Stimulated activated CD8-positive, alpha-beta memory T cell treated with anti-CD3 and anti-CD28 coated beads, Interleukin-15, amount 100 ng/mL, for 1 hour (primary cell): ENCODE data around the gene BOD1.

ENCODE experiments used
- DNase-seq: peaks from one replicate; pipeline ENCODE4 v3.0.0-alpha.2; 2020; ENCODE audit warnings: low read depth

The BOD1 gene

GRCh38 chr5:173616577-173617118 lies at the start of gene BOD1:
Gene BOD1 (minus strand): TSS chr5:173616650. CDS start chr5:173616436, 214 bp downstream.
- peak; percentile 90 for DNase-seq

- DNase-seq: no peak
These were observed 48.9 kb upstream of the BOD1 start for GRCh38 chr5:173665326-173665725.

GRCh38 chr5:173664154-173664526 lies 47.7 kb upstream of the BOD1 start:
- no peak for DNase-seq

GRCh38 chr5:173663352-173664153 lies 47.1 kb upstream of the BOD1 start:
- DNase-seq: no peak

- DNase-seq: no peak
These were observed 46.3 kb upstream of the BOD1 start for GRCh38 chr5:173662581-173663351.

GRCh38 chr5:173660481-173661280 lies 44.2 kb upstream of the BOD1 start:
- DNase-seq: no peak

- DNase-seq: no peak
These were observed 43.0 kb upstream of the BOD1 start for GRCh38 chr5:173659423-173659822.

- DNase-seq: no peak
These were observed 41.4 kb upstream of the BOD1 start for GRCh38 chr5:173657741-173658356.

GRCh38 chr5:173655196-173655797 lies 38.8 kb upstream of the BOD1 start:
- no peak for DNase-seq

GRCh38 chr5:173653822-173654523 lies 37.5 kb upstream of the BOD1 start:
- no peak for DNase-seq

GRCh38 chr5:173648308-173648866 lies 31.9 kb upstream of the BOD1 start:
- no peak for DNase-seq

GRCh38 chr5:173646692-173647091 lies 30.2 kb upstream of the BOD1 start:
- no peak for DNase-seq

GRCh38 chr5:173645890-173646574 lies 29.6 kb upstream of the BOD1 start:
- no peak for DNase-seq

GRCh38 chr5:173645437-173645807 lies 29.0 kb upstream of the BOD1 start:
- no peak for DNase-seq

GRCh38 chr5:173644673-173645436 lies 28.4 kb upstream of the BOD1 start:
- DNase-seq: no peak

- no peak for DNase-seq
These were observed 27.5 kb upstream of the BOD1 start for GRCh38 chr5:173643964-173644363.

- no peak for DNase-seq
These were observed 26.5 kb upstream of the BOD1 start for GRCh38 chr5:173642895-173643481.

- DNase-seq: no peak
These were observed 25.9 kb upstream of the BOD1 start for GRCh38 chr5:173642191-173642816.
